GM19455 (cell line): ENCODE measurements around the gene EBP.
A peak's percentile ranks its signal among the peaks of the same experiment; 100 is the strongest.

Source experiments
- ATAC-seq: cut with Tn5 transposase; IDR thresholded peaks from one replicate; pipeline ENCODE4 v1.9.1; 2021; ENCODE audit not compliant: unreplicated experiment

The EBP gene

GRCh38 chrX:48521353-48522243, at the start of gene EBP:
TSS of gene EBP (plus strand) at chrX:48521808. CDS start at chrX:48523772, 1,964 bp downstream.
- ATAC-seq: peak; percentile 97

- no peak for ATAC-seq
Observed at GRCh38 chrX:48472225-48472624, 49.4 kb upstream of the EBP start.

GRCh38 chrX:48472851-48473703, 48.5 kb upstream of the EBP start:
- no peak for ATAC-seq

GRCh38 chrX:48473704-48473990, 48.0 kb upstream of the EBP start:
- ATAC-seq: no peak

- ATAC-seq: no peak
Observed at GRCh38 chrX:48474127-48474526, 47.5 kb upstream of the EBP start.

GRCh38 chrX:48474581-48474980, 47.0 kb upstream of the EBP start:
- ATAC-seq: no peak

GRCh38 chrX:48475296-48475695, 46.3 kb upstream of the EBP start:
- ATAC-seq: no peak

- ATAC-seq: peak; percentile 87
Observed at GRCh38 chrX:48475774-48476577, 45.6 kb upstream of the EBP start, which contains the start of gene FTSJ1. TSS of gene FTSJ1 (plus strand) at chrX:48476199. CDS start at chrX:48478048, 1,849 bp downstream.

GRCh38 chrX:48476919-48477318, 44.7 kb upstream of the EBP start:
- no peak for ATAC-seq

- ATAC-seq: no peak
Observed at GRCh38 chrX:48477960-48478755, 43.5 kb upstream of the EBP start.

GRCh38 chrX:48478806-48479205, 42.8 kb upstream of the EBP start:
- ATAC-seq: no peak

- ATAC-seq: no peak
Observed at GRCh38 chrX:48480142-48480541, 41.5 kb upstream of the EBP start.

GRCh38 chrX:48480583-48480982, 41.0 kb upstream of the EBP start:
- ATAC-seq: no peak

- ATAC-seq: no peak
Observed at GRCh38 chrX:48482526-48482925, 39.1 kb upstream of the EBP start.

GRCh38 chrX:48487362-48487798, 34.2 kb upstream of the EBP start:
- ATAC-seq: no peak

GRCh38 chrX:48488034-48488433, 33.6 kb upstream of the EBP start:
- no peak for ATAC-seq

- ATAC-seq: no peak
Observed at GRCh38 chrX:48489296-48489695, 32.3 kb upstream of the EBP start.

GRCh38 chrX:48489892-48490291, 31.7 kb upstream of the EBP start:
- ATAC-seq: no peak

GRCh38 chrX:48490661-48491060, 30.9 kb upstream of the EBP start:
- ATAC-seq: no peak

- no peak for ATAC-seq
Observed at GRCh38 chrX:48491809-48492208, 29.8 kb upstream of the EBP start.
